ENCODE results near the gene MYO7B. TPM values are rescaled to one million over a fixed set of nuclear protein-coding genes. Genes with fewer than 3 reads are reported as not detected.

MYO7B gene
- polyA plus RNA-seq, 1 of the 3 experiments (the other 2 are of a cell fraction), result 0.08 TPM

- TF ChIP-seq, protein P1, sequence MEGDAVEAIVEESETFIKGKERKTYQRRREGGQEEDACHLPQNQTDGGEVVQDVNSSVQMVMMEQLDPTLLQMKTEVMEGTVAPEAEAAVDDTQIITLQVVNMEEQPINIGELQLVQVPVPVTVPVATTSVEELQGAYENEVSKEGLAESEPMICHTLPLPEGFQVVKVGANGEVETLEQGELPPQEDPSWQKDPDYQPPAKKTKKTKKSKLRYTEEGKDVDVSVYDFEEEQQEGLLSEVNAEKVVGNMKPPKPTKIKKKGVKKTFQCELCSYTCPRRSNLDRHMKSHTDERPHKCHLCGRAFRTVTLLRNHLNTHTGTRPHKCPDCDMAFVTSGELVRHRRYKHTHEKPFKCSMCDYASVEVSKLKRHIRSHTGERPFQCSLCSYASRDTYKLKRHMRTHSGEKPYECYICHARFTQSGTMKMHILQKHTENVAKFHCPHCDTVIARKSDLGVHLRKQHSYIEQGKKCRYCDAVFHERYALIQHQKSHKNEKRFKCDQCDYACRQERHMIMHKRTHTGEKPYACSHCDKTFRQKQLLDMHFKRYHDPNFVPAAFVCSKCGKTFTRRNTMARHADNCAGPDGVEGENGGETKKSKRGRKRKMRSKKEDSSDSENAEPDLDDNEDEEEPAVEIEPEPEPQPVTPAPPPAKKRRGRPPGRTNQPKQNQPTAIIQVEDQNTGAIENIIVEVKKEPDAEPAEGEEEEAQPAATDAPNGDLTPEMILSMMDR (IDR thresholded peaks at IDR 0.05), result no peak
- no peak for TF ChIP-seq NFIC (IDR thresholded peaks at IDR 0.05; ENCODE audit: borderline replicate concordance)
- no peak for TF ChIP-seq GATA2 (CRISPR knock-in tag; IDR thresholded peaks at IDR 0.05)
- no peak for TF ChIP-seq ZBTB33 (IDR thresholded peaks at IDR 0.05; ENCODE audit: borderline replicate concordance, low read depth)
- TF ChIP-seq SIN3A (IDR thresholded peaks at IDR 0.05; ENCODE audit: borderline replicate concordance, low read depth, low read length), result no peak
- TF ChIP-seq FOSL2 (IDR thresholded peaks at IDR 0.05; ENCODE audit: borderline replicate concordance, low read depth), result no peak
- TF ChIP-seq RFX5 (IDR thresholded peaks at IDR 0.05; ENCODE audit: low read length), result no peak
- TF ChIP-seq, protein P2, sequence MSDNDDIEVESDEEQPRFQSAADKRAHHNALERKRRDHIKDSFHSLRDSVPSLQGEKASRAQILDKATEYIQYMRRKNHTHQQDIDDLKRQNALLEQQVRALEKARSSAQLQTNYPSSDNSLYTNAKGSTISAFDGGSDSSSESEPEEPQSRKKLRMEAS (IDR thresholded peaks at IDR 0.05; ENCODE audit: low read depth), result no peak
Measured at GRCh38 chr2:127676906-127677305, 141.4 kb downstream of the MYO7B start (continued).

- CTCF ChIA-PET, result no interaction called here
- no peaks in the 10 kb centered on the region for H3K9me2 ChIP-seq
- DNase-seq, result peak; percentile 10
Measured at GRCh38 chr2:127678531-127678930, 143.0 kb downstream of the MYO7B start.

More at GRCh38 chr2:127678531-127678930, 143.0 kb downstream of the MYO7B start:
- Histone ChIP-seq H3K9ac (no peak overlapping the region), H3K9me3 (no peaks in the 10 kb centered on the region), H3F3A (replicated peaks; ENCODE audit: insufficient read depth) (no peaks in the 10 kb centered on the region), H3K4me2 (no peak overlapping the region), H2AFZ (ENCODE audit: low read depth) (no peak overlapping the region), H3K79me2 (ENCODE audit: insufficient read depth) (no peaks in the 10 kb centered on the region), H4K20me1 (ENCODE audit: insufficient read depth) (no peaks in the 10 kb centered on the region), H3K27me3 (ENCODE audit: insufficient read depth) (peaks cover 14% of the 10 kb centered on the region; the same call in 1 of the 2 replicates), H3K27ac (ENCODE audit: low read depth in 2 of 2, low read length in 1 of 2) (no peak overlapping the region), H3K4me3 (ENCODE audit: low read depth in 2 of 2, low read length in 1 of 2) (no peak overlapping the region), H3K4me1 (ENCODE audit: control insufficient read depth in 1 of 2, insufficient read depth in 2 of 2, low read depth in 1 of 2, low read length in 1 of 2) (peaks cover 0 to 9% of the 10 kb centered on the region in 2 experiments; a peak in 1 of 4 replicates), H3K36me3 (replicated peaks in 1 of 2; ENCODE audit: control insufficient read depth in 1 of 2, insufficient read depth in 2 of 2, low read length in 1 of 2) (no peaks in the 10 kb centered on the region)
- 71% methylated on average over 10 of the region's 10 CpGs for WGBS (ENCODE audit: low lambda C conversion rate)
- TF ChIP-seq, protein P2 (IDR thresholded peaks at IDR 0.05; ENCODE audit: low read depth), result no peak
- TF ChIP-seq RAD21 (IDR thresholded peaks at IDR 0.05; ENCODE audit: low read length) (no peak), MEF2A (IDR thresholded peaks at IDR 0.05; ENCODE audit: borderline replicate concordance, low read depth) (no peak), SMC3 (IDR thresholded peaks at IDR 0.05; ENCODE audit: low read depth, low read length) (no peak), MXI1 (IDR thresholded peaks at IDR 0.05; ENCODE audit: low read depth, low read length) (no peak), CHD2 (IDR thresholded peaks at IDR 0.05; ENCODE audit: low read length, partially characterized antibody) (no peak)
- TF ChIP-seq, protein P3, sequence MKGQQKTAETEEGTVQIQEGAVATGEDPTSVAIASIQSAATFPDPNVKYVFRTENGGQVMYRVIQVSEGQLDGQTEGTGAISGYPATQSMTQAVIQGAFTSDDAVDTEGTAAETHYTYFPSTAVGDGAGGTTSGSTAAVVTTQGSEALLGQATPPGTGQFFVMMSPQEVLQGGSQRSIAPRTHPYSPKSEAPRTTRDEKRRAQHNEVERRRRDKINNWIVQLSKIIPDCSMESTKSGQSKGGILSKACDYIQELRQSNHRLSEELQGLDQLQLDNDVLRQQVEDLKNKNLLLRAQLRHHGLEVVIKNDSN (IDR thresholded peaks at IDR 0.05; ENCODE audit: borderline replicate concordance, low read depth), result no peak
- POLR2A ChIA-PET, result no interaction called here
